Measurements from ENCODE around the gene MEGF8.
"Not testable (repeated sequence)": the region's sequence is repeated elsewhere in the genome, so short reads cannot be mapped to it uniquely, and the experiment has no call there.

The MEGF8 gene

GRCh38 chr19:42328854-42329253, 3.4 kb downstream of the MEGF8 start:
- H3K4me3 ChIP-seq (ENCODE audit: low read depth, low read length), result no peak overlapping the region
- no peak for DNase-seq (ENCODE audit: low read depth)
- TF ChIP-seq CTCF (IDR thresholded peaks at IDR 0.05; ENCODE audit: insufficient read depth, low read depth, low read length, missing control alignments), result no peak

- H3K4me3 ChIP-seq (ENCODE audit: low read depth, low read length), result no peak overlapping the region
- no peak for TF ChIP-seq CTCF (IDR thresholded peaks at IDR 0.05; ENCODE audit: insufficient read depth, low read depth, low read length, missing control alignments)
- DNase-seq (ENCODE audit: low read depth), result no peak
These were observed 4.8 kb downstream of the MEGF8 start for GRCh38 chr19:42330241-42330711.

GRCh38 chr19:42331333-42331732, 5.9 kb downstream of the MEGF8 start:
- not testable (repeated sequence) for H3K4me3 ChIP-seq (ENCODE audit: low read depth, low read length); DNase-seq (ENCODE audit: low read depth)

GRCh38 chr19:42332059-42332458, 6.6 kb downstream of the MEGF8 start:
- H3K4me3 ChIP-seq (ENCODE audit: low read depth, low read length), result no peak overlapping the region
- no peak for TF ChIP-seq CTCF (IDR thresholded peaks at IDR 0.05; ENCODE audit: insufficient read depth, low read depth, low read length, missing control alignments)
- DNase-seq (ENCODE audit: low read depth), result no peak

GRCh38 chr19:42333018-42333417, 7.6 kb downstream of the MEGF8 start:
- DNase-seq (ENCODE audit: low read depth), result no peak
- TF ChIP-seq CTCF (IDR thresholded peaks at IDR 0.05; ENCODE audit: insufficient read depth, low read depth, low read length, missing control alignments), result no peak
- no peak overlapping the region for H3K4me3 ChIP-seq (ENCODE audit: low read depth, low read length)

- H3K4me3 ChIP-seq (ENCODE audit: low read depth, low read length), result no peak overlapping the region
- no peak for TF ChIP-seq CTCF (IDR thresholded peaks at IDR 0.05; ENCODE audit: insufficient read depth, low read depth, low read length, missing control alignments)
- DNase-seq (ENCODE audit: low read depth), result no peak
These were observed 8.7 kb downstream of the MEGF8 start for GRCh38 chr19:42333975-42334696.

GRCh38 chr19:42334697-42335373, 9.4 kb downstream of the MEGF8 start:
- TF ChIP-seq CTCF (IDR thresholded peaks at IDR 0.05; ENCODE audit: insufficient read depth, low read depth, low read length, missing control alignments), result no peak
- DNase-seq (ENCODE audit: low read depth), result no peak
- no peak overlapping the region for H3K4me3 ChIP-seq (ENCODE audit: low read depth, low read length)
